ENCODE results near the gene SEPTIN8. TPM values are rescaled to one million over a fixed set of nuclear protein-coding genes. Genes with fewer than 3 reads are reported as not detected.

The SEPTIN8 gene
- polyA plus RNA-seq, 1 of the 3 experiments (the other 2 are of a cell fraction): 54.9 TPM

DNA sequence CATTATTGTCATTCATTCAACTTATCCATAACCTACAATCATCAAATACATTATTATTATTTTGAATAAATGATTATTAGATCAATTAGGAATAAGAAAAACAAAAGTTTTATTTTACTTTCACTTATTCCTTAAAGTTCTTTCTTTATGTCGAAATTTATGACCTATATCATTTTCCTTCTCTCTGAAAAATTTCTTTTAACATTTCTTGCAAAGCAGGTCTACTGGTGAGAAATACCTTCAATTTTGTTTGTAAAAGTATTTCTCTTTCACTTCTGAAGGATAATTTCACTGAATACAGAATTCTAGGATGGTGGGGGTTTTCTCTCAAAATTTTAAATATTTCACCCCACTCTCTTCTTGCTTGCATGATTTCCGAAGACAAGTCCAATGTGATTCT lies 32.4 kb downstream of the SEPTIN8 start:
- no peaks in the 10 kb centered on the region for H3K27me3 ChIP-seq (ENCODE audit: insufficient read depth)
- TF ChIP-seq, protein P1, sequence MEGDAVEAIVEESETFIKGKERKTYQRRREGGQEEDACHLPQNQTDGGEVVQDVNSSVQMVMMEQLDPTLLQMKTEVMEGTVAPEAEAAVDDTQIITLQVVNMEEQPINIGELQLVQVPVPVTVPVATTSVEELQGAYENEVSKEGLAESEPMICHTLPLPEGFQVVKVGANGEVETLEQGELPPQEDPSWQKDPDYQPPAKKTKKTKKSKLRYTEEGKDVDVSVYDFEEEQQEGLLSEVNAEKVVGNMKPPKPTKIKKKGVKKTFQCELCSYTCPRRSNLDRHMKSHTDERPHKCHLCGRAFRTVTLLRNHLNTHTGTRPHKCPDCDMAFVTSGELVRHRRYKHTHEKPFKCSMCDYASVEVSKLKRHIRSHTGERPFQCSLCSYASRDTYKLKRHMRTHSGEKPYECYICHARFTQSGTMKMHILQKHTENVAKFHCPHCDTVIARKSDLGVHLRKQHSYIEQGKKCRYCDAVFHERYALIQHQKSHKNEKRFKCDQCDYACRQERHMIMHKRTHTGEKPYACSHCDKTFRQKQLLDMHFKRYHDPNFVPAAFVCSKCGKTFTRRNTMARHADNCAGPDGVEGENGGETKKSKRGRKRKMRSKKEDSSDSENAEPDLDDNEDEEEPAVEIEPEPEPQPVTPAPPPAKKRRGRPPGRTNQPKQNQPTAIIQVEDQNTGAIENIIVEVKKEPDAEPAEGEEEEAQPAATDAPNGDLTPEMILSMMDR (IDR thresholded peaks at IDR 0.05): no peak
- TF ChIP-seq TEAD4 (IDR thresholded peaks at IDR 0.05; ENCODE audit: borderline replicate concordance, insufficient read depth): no peak
- no peak for TF ChIP-seq RFX5 (IDR thresholded peaks at IDR 0.05; ENCODE audit: low read length)
- no peak for TF ChIP-seq EZH2phosphoT487 (IDR thresholded peaks at IDR 0.05; ENCODE audit: borderline replicate concordance, low read depth)
- no peak for TF ChIP-seq NFIC (IDR thresholded peaks at IDR 0.05; ENCODE audit: borderline replicate concordance)
- TF ChIP-seq, protein P2, sequence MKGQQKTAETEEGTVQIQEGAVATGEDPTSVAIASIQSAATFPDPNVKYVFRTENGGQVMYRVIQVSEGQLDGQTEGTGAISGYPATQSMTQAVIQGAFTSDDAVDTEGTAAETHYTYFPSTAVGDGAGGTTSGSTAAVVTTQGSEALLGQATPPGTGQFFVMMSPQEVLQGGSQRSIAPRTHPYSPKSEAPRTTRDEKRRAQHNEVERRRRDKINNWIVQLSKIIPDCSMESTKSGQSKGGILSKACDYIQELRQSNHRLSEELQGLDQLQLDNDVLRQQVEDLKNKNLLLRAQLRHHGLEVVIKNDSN (IDR thresholded peaks at IDR 0.05; ENCODE audit: borderline replicate concordance, low read depth): no peak
- TF ChIP-seq SIN3A (IDR thresholded peaks at IDR 0.05; ENCODE audit: borderline replicate concordance, low read depth, low read length): no peak
- TF ChIP-seq FOXM1 (IDR thresholded peaks at IDR 0.05; ENCODE audit: low read depth): no peak
- no peak for TF ChIP-seq POLR2AphosphoS5 (IDR thresholded peaks at IDR 0.05; ENCODE audit: low read depth, low read length)
- TF ChIP-seq, protein P3, sequence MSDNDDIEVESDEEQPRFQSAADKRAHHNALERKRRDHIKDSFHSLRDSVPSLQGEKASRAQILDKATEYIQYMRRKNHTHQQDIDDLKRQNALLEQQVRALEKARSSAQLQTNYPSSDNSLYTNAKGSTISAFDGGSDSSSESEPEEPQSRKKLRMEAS (IDR thresholded peaks at IDR 0.05; ENCODE audit: low read depth): no peak
- TF ChIP-seq ELF1 (IDR thresholded peaks at IDR 0.05): no peak
- no peak overlapping the region for H3K27ac ChIP-seq (ENCODE audit: low read depth in 2 of 2, low read length in 1 of 2)
- H2AFZ ChIP-seq (ENCODE audit: low read depth): no peak overlapping the region
- no peaks in the 10 kb centered on the region for H3K79me2 ChIP-seq (ENCODE audit: insufficient read depth)
- H3K4me3 ChIP-seq (ENCODE audit: low read depth in 2 of 2, low read length in 1 of 2): no peak overlapping the region
- H3K4me2 ChIP-seq: no peak overlapping the region
- H3F3A ChIP-seq (replicated peaks; ENCODE audit: insufficient read depth): no peaks in the 10 kb centered on the region
- no peaks in the 10 kb centered on the region for H3K9me3 ChIP-seq
- H3K9me2 ChIP-seq: no peaks in the 10 kb centered on the region
- ChIA-PET CTCF (interaction anchor here (1.2 kb wide), 1 partner anchor 10 kb away, joined by 4 read pairs; no protein-coding TSS in a partner anchor), POLR2A (no interaction called here)
- H4K20me1 ChIP-seq (ENCODE audit: insufficient read depth): no peaks in the 10 kb centered on the region
- H3K36me3 ChIP-seq (replicated peaks in 1 of 2; ENCODE audit: control insufficient read depth in 1 of 2, insufficient read depth in 2 of 2, low read length in 1 of 2): no peaks in the 10 kb centered on the region
- no peak for DNase-seq
- whole genome bisulfite sequencing (ENCODE audit: low lambda C conversion rate): 61% methylated on average over 2 of the region's 2 CpGs
- no peaks in the 10 kb centered on the region; a peak in 1 of 4 replicates for H3K4me1 ChIP-seq (ENCODE audit: control insufficient read depth in 1 of 2, insufficient read depth in 2 of 2, low read depth in 1 of 2, low read length in 1 of 2)
- H3K9ac ChIP-seq: no peak overlapping the region

DNA sequence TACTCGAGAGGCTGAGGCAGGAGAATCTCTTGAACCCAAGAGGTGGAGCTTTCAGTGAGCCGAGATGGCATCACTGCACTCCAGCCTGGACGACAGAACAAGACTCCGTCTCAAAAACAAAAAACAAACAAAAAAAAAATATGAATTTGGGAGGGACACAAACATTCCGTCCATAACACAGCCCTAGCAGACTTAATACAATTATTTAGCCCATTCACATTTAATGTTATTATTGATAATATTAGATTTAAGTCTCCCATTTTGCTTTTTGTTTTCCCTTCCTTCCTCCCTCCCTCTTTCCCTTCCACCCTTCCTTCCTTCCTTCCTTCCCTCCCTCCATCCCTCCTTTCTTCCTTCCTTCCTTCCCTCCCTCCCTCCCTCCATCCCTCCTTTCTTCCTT lies 34.4 kb downstream of the SEPTIN8 start:
- H3K4me2 ChIP-seq: no peak overlapping the region
- H2AFZ ChIP-seq (ENCODE audit: low read depth): no peak overlapping the region
- no peaks in the 10 kb centered on the region for H3K79me2 ChIP-seq (ENCODE audit: insufficient read depth)
- ChIA-PET CTCF (no interaction called here), POLR2A (no interaction called here)
- no peaks in the 10 kb centered on the region for H4K20me1 ChIP-seq (ENCODE audit: insufficient read depth)
- WGBS (ENCODE audit: low lambda C conversion rate): 64% methylated on average over 5 of the region's 5 CpGs
- H3K9me2 ChIP-seq: no peaks in the 10 kb centered on the region
- H3K27ac ChIP-seq (ENCODE audit: low read depth in 2 of 2, low read length in 1 of 2): no peak overlapping the region
- H3F3A ChIP-seq (replicated peaks; ENCODE audit: insufficient read depth): no peaks in the 10 kb centered on the region
- no peaks in the 10 kb centered on the region; a peak in 1 of 4 replicates for H3K4me1 ChIP-seq (ENCODE audit: control insufficient read depth in 1 of 2, insufficient read depth in 2 of 2, low read depth in 1 of 2, low read length in 1 of 2)
- no peaks in the 10 kb centered on the region for H3K27me3 ChIP-seq (ENCODE audit: insufficient read depth)
- no peak for DNase-seq
- H3K9ac ChIP-seq: no peak overlapping the region
- H3K36me3 ChIP-seq (replicated peaks in 1 of 2; ENCODE audit: control insufficient read depth in 1 of 2, insufficient read depth in 2 of 2, low read length in 1 of 2): no peaks in the 10 kb centered on the region
- H3K9me3 ChIP-seq: no peaks in the 10 kb centered on the region
- no peak overlapping the region for H3K4me3 ChIP-seq (ENCODE audit: low read depth in 2 of 2, low read length in 1 of 2)
- TF ChIP-seq FOXJ3 (CRISPR knock-in tag; IDR thresholded peaks at IDR 0.05): no peak
- TF ChIP-seq POLR2AphosphoS5 (IDR thresholded peaks at IDR 0.05; ENCODE audit: low read depth, low read length): no peak
- no peak for TF ChIP-seq MXI1 (IDR thresholded peaks at IDR 0.05; ENCODE audit: low read depth, low read length)
- TF ChIP-seq, protein P4, sequence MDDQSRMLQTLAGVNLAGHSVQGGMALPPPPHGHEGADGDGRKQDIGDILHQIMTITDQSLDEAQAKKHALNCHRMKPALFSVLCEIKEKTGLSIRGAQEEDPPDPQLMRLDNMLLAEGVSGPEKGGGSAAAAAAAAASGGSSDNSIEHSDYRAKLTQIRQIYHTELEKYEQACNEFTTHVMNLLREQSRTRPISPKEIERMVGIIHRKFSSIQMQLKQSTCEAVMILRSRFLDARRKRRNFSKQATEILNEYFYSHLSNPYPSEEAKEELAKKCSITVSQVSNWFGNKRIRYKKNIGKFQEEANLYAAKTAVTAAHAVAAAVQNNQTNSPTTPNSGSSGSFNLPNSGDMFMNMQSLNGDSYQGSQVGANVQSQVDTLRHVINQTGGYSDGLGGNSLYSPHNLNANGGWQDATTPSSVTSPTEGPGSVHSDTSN (IDR thresholded peaks at IDR 0.05): no peak
- TF ChIP-seq GATA2 (CRISPR knock-in tag; IDR thresholded peaks at IDR 0.05): no peak
- TF ChIP-seq, protein P5, sequence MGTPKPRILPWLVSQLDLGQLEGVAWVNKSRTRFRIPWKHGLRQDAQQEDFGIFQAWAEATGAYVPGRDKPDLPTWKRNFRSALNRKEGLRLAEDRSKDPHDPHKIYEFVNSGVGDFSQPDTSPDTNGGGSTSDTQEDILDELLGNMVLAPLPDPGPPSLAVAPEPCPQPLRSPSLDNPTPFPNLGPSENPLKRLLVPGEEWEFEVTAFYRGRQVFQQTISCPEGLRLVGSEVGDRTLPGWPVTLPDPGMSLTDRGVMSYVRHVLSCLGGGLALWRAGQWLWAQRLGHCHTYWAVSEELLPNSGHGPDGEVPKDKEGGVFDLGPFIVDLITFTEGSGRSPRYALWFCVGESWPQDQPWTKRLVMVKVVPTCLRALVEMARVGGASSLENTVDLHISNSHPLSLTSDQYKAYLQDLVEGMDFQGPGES (IDR thresholded peaks at IDR 0.05; ENCODE audit: low read depth, low read length): no peak
- TF ChIP-seq EZH2phosphoT487 (IDR thresholded peaks at IDR 0.05; ENCODE audit: borderline replicate concordance, low read depth): no peak
- TF ChIP-seq GABPA (IDR thresholded peaks at IDR 0.05; ENCODE audit: low read depth): no peak
- TF ChIP-seq ELF1 (IDR thresholded peaks at IDR 0.05): no peak
- no peak for TF ChIP-seq RFX5 (IDR thresholded peaks at IDR 0.05; ENCODE audit: low read length)
- TF ChIP-seq, protein P6, sequence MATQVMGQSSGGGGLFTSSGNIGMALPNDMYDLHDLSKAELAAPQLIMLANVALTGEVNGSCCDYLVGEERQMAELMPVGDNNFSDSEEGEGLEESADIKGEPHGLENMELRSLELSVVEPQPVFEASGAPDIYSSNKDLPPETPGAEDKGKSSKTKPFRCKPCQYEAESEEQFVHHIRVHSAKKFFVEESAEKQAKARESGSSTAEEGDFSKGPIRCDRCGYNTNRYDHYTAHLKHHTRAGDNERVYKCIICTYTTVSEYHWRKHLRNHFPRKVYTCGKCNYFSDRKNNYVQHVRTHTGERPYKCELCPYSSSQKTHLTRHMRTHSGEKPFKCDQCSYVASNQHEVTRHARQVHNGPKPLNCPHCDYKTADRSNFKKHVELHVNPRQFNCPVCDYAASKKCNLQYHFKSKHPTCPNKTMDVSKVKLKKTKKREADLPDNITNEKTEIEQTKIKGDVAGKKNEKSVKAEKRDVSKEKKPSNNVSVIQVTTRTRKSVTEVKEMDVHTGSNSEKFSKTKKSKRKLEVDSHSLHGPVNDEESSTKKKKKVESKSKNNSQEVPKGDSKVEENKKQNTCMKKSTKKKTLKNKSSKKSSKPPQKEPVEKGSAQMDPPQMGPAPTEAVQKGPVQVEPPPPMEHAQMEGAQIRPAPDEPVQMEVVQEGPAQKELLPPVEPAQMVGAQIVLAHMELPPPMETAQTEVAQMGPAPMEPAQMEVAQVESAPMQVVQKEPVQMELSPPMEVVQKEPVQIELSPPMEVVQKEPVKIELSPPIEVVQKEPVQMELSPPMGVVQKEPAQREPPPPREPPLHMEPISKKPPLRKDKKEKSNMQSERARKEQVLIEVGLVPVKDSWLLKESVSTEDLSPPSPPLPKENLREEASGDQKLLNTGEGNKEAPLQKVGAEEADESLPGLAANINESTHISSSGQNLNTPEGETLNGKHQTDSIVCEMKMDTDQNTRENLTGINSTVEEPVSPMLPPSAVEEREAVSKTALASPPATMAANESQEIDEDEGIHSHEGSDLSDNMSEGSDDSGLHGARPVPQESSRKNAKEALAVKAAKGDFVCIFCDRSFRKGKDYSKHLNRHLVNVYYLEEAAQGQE (IDR thresholded peaks at IDR 0.05; ENCODE audit: low read depth, low read length): no peak
